ES-I3 (cell line): ENCODE measurements around the gene TMEM126A.
A peak's percentile ranks its signal among the peaks of the same experiment; 100 is the strongest.
"Not testable (repeated sequence)": the region's sequence is repeated elsewhere in the genome, so short reads cannot be mapped to it uniquely, and the experiment has no call there.

Experiments
- H3K36me3 ChIP-seq: 2 replicates; pipeline ENCODE4 v1.6.1; 2013; ENCODE audit warnings: mild to moderate bottlenecking, low read length, control low read depth, moderate library complexity; ENCODE audit not compliant: insufficient read depth
- H3K4me1 ChIP-seq: 2 replicates; pipeline ENCODE4 v1.6.1; 2013; ENCODE audit warnings: mild to moderate bottlenecking, control low read depth, low read length; ENCODE audit not compliant: insufficient read depth
- H3K9ac ChIP-seq: 2 replicates; pipeline ENCODE4 v1.6.1; 2013; ENCODE audit warnings: low read depth, mild to moderate bottlenecking, low read length, moderate library complexity
- H3K9me3 ChIP-seq: 2 replicates; pipeline ENCODE4 v1.6.1; 2013; ENCODE audit warnings: mild to moderate bottlenecking, low read length, moderate library complexity; ENCODE audit not compliant: control insufficient read depth, insufficient read depth

Gene TMEM126A

GRCh38 chr11:85647604-85648299, at the start of gene TMEM126A:
Gene TMEM126A, plus strand, starts transcription at chr11:85647967. Its CDS starts 2,289 bp downstream, at chr11:85650256.
- Histone ChIP-seq H3K36me3 (peaks cover 3% of the 10 kb centered on the region; the same call in 1 of the 2 replicates), H3K9ac (peak within 1 kb of the TSS; percentile 78), H3K9me3 (no peaks in the 10 kb centered on the region), H3K4me1 (peaks cover 11% of the 10 kb centered on the region; the same call in 1 of the 2 replicates)

- H3K36me3 ChIP-seq = no peaks in the 10 kb centered on the region
- no peaks in the 10 kb centered on the region for H3K9me3 ChIP-seq
- no peaks in the 10 kb centered on the region for H3K4me1 ChIP-seq
- no peak overlapping the region for H3K9ac ChIP-seq
Measured at GRCh38 chr11:85599083-85599482, 48.7 kb upstream of the TMEM126A start.

- no peaks in the 10 kb centered on the region for H3K36me3 ChIP-seq
- no peaks in the 10 kb centered on the region for H3K9me3 ChIP-seq
- no peaks in the 10 kb centered on the region for H3K4me1 ChIP-seq
- no peak overlapping the region for H3K9ac ChIP-seq
Measured at GRCh38 chr11:85602526-85603213, 45.1 kb upstream of the TMEM126A start.

DNA sequence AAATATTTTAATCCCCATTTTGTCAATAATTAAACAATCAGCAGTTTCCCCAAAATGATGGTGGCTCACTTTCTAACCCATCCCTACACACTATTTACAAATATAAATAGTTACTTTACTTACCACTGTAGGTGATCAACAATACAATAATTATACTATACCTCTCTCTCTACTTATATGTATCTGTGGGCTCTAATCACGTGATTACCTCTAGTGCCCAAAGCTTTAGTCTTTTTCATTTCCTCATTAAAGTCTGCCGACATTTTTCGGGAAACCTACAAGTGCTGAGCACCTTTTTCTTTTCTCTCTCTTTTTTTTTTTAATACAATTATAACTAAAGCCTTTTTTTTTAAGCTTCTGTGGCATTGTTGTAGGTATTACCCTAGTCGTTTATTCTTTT, 44.5 kb upstream of the TMEM126A start:
- H3K36me3 ChIP-seq = no peaks in the 10 kb centered on the region
- H3K4me1 ChIP-seq = no peaks in the 10 kb centered on the region
- H3K9me3 ChIP-seq = no peaks in the 10 kb centered on the region
- no peak overlapping the region for H3K9ac ChIP-seq

GRCh38 chr11:85606237-85606636, 41.5 kb upstream of the TMEM126A start:
- H3K36me3 ChIP-seq, H3K4me1 ChIP-seq, H3K9ac ChIP-seq, H3K9me3 ChIP-seq: not testable (repeated sequence)

- not testable (repeated sequence) for H3K9ac ChIP-seq, H3K4me1 ChIP-seq, H3K9me3 ChIP-seq, H3K36me3 ChIP-seq
Measured at GRCh38 chr11:85608621-85609020, 39.1 kb upstream of the TMEM126A start.

GRCh38 chr11:85609286-85609685, 38.5 kb upstream of the TMEM126A start:
- not testable (repeated sequence) for H3K4me1 ChIP-seq, H3K9ac ChIP-seq, H3K36me3 ChIP-seq, H3K9me3 ChIP-seq

DNA sequence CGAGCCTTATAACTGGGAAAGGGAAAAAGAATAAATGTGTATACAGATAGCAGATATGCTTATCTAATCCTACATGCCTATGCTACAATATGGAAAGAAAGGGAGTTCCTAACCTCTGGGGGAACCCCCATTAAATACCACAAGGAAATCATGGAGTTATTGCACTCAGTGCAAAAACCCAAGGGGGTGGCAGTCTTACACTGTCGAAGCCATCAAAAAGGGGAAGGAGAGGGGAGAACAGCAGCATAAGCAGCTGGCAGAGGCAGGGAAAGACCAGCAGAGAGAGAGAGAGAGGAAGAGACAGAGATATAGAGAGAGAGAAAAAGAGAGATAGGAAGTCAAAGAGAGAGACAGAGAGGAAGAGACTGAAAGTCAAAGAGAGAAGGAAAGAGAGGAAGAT, 36.1 kb upstream of the TMEM126A start:
- not testable (repeated sequence) for H3K9ac ChIP-seq, H3K9me3 ChIP-seq, H3K4me1 ChIP-seq, H3K36me3 ChIP-seq

- Histone ChIP-seq H3K9ac (no peak overlapping the region), H3K9me3 (no peaks in the 10 kb centered on the region), H3K4me1 (no peaks in the 10 kb centered on the region), H3K36me3 (no peaks in the 10 kb centered on the region)
Measured at GRCh38 chr11:85619499-85619898, 28.3 kb upstream of the TMEM126A start.

DNA sequence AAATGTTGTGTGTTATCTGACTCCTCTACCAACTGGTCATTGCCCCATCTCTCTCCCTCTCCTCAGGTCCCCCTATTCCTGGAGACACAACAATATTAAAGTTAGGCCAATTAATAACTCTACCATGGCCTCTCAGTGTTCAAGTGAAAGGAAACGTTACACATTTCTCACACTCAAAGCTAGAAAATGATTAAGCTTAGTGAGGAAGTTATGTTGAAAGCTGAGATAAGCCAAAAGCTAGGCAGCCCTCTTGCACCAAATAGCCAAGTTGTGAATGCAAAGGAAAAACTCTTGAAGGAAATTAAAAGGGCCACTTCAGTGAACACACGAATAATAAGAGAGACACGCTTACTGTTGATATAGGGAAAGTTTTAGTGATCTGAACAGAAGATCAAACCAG, 27.5 kb upstream of the TMEM126A start:
- H3K9ac ChIP-seq = no peak overlapping the region
- no peaks in the 10 kb centered on the region for H3K36me3 ChIP-seq
- H3K9me3 ChIP-seq = no peaks in the 10 kb centered on the region
- no peaks in the 10 kb centered on the region for H3K4me1 ChIP-seq

- peaks cover 8% of the 10 kb centered on the region for H3K4me1 ChIP-seq
- no peaks in the 10 kb centered on the region for H3K9me3 ChIP-seq
- 0 out of 2 replicates have a peak, but pooled peaks cover 5% of the 10 kb centered on the region for H3K36me3 ChIP-seq
- H3K9ac ChIP-seq = peak overlapping the region; percentile 72; the same call in 1 of the 2 replicates
Measured at GRCh38 chr11:85626496-85626895, 21.3 kb upstream of the TMEM126A start.

- peaks cover 8% of the 10 kb centered on the region for H3K4me1 ChIP-seq
- no peaks in the 10 kb centered on the region for H3K9me3 ChIP-seq
- peak within 1 kb of the TSS; percentile 72 for H3K9ac ChIP-seq
- 0 out of 2 replicates have a peak, but pooled peaks cover 5% of the 10 kb centered on the region for H3K36me3 ChIP-seq
Measured at GRCh38 chr11:85627332-85627997, 20.3 kb upstream of the TMEM126A start, which contains the start of gene DLG2. Gene DLG2, minus strand, starts transcription at chr11:85627344.

DNA sequence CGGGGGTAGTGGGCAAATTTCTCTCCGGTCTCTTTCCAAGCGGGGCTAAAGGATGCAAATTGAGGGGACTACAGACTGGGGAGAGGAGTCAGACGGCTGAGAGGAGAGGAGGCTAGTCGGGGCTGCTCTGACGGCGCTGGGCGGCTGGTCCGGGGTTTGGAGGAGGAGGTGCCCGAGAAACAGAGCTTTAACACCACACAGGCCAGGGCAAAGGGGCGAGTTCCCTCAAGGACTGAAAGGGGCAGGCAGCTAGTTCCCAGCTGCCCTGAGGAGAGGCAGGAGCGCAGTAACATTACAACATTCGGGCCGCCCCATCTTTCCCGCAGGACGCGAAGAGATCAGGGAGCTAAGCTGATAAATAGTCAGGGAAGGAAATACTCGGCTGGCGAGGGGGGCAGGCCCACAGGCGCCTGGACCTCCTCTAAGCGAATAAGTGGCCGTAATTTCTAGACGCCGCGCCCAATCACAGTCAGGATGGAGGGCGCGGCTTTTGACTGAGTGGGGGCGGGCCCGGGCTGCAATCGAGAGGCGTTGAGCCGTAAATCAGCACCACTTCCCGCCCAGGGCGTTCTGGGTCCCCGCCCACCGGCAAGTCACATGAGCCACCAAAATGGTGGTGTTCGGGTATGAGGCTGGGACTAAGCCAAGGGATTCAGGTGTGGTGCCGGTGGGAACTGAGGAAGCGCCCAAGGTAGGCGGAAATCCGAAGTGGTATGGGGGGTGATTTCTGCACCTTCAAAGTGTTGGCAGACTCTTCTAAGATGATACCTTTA, 19.6 kb upstream of the TMEM126A start, which contains the start of gene TMEM126B:
Gene TMEM126B, plus strand, starts transcription at position 596 of the 773 bp plus-strand sequence. Its CDS starts 15 bp downstream, at position 611.
- Histone ChIP-seq H3K36me3 (0 out of 2 replicates have a peak, but pooled peaks cover 5% of the 10 kb centered on the region), H3K4me1 (peaks cover 8% of the 10 kb centered on the region), H3K9ac (peak within 1 kb of the TSS; percentile 72), H3K9me3 (no peaks in the 10 kb centered on the region)

DNA sequence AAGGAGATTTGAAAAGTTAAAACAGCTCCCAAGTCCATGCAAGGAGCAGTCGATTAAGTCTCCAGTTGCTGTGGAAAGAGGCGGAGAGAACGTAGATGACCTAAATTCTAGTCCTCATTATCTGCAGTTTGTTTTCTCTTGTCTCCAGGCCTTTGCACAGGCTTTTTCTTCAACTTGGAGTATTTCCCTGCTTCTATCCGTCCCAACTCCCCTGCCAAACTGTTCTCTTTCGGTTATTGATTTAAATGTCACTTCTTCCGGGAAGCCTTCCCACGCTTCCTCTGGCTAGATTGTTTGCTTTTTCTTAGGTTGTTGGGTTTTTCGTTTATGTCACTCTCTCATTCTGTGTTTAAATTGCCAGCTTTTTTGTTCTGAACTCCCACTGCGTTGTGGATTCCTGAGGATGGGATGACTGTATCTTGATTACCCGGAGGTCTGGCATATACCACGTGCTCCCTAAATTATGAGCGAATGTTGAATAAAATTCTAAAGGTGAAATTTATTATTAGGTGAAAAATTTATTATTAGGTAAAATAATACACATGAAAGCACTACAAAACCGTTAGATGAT, 18.9 kb upstream of the TMEM126A start:
- Histone ChIP-seq H3K9ac (peak overlapping the region; percentile 72), H3K4me1 (peaks cover 8% of the 10 kb centered on the region), H3K36me3 (0 out of 2 replicates have a peak, but pooled peaks cover 5% of the 10 kb centered on the region), H3K9me3 (no peaks in the 10 kb centered on the region)
